ENCODE results near the gene TCL1A.

The TCL1A gene

GRCh38 chr14:95679998-95680735 is 33.8 kb downstream of the TCL1A start:
- no peak for TF ChIP-seq CTCF (conservative IDR thresholded peaks at IDR 0.05; ENCODE audit: low read depth, low read length)
- no peak for DNase-seq (ENCODE audit: low read depth)
- H3K4me3 ChIP-seq (ENCODE audit: low read depth, low read length), result no peak overlapping the region

GRCh38 chr14:95679148-95679815 is 34.6 kb downstream of the TCL1A start:
- no peak overlapping the region for H3K4me3 ChIP-seq (ENCODE audit: low read depth, low read length)
- no peak for TF ChIP-seq CTCF (conservative IDR thresholded peaks at IDR 0.05; ENCODE audit: low read depth, low read length)
- DNase-seq (ENCODE audit: low read depth), result no peak

- H3K4me3 ChIP-seq (ENCODE audit: low read depth, low read length), result no peak overlapping the region
- DNase-seq (ENCODE audit: low read depth), result no peak
- no peak for TF ChIP-seq CTCF (conservative IDR thresholded peaks at IDR 0.05; ENCODE audit: low read depth, low read length)
These were observed 36.6 kb downstream of the TCL1A start for GRCh38 chr14:95677179-95677835.

- H3K4me3 ChIP-seq (ENCODE audit: low read depth, low read length), result no peak overlapping the region
- no peak for DNase-seq (ENCODE audit: low read depth)
- TF ChIP-seq CTCF (conservative IDR thresholded peaks at IDR 0.05; ENCODE audit: low read depth, low read length), result no peak
These were observed 38.4 kb downstream of the TCL1A start for GRCh38 chr14:95675486-95675885.

- TF ChIP-seq CTCF (conservative IDR thresholded peaks at IDR 0.05; ENCODE audit: low read depth, low read length), result no peak
- H3K4me3 ChIP-seq (ENCODE audit: low read depth, low read length), result no peak overlapping the region
- no peak for DNase-seq (ENCODE audit: low read depth)
These were observed 39.3 kb downstream of the TCL1A start for GRCh38 chr14:95674613-95675012.

GRCh38 chr14:95668235-95668772 is 45.6 kb downstream of the TCL1A start:
- DNase-seq (ENCODE audit: low read depth), result no peak
- H3K4me3 ChIP-seq (ENCODE audit: low read depth, low read length), result no peak overlapping the region
- TF ChIP-seq CTCF (conservative IDR thresholded peaks at IDR 0.05; ENCODE audit: low read depth, low read length), result no peak

All from choroid plexus epithelial cell (primary cell).